Prostate gland (tissue), 2 donors: ENCODE results near the gene SPAG9. TPM values are rescaled to one million over a fixed set of nuclear protein-coding genes. Genes with fewer than 3 reads are reported as not detected.
A peak's percentile ranks its signal among the peaks of the same experiment; 100 is the strongest.

Source experiments
- DNase-seq: peaks from one replicate; pipeline ENCODE4 v3.0.0-alpha.2; 2019; ENCODE audit warnings: low spot score
- H3K27ac ChIP-seq, 2 donors: fragments of 200-600 bp; sonication (generic); 2 replicates each; pipeline ENCODE4 v1.5.1; 2017 to 2019
- H3K27me3 ChIP-seq: fragments of 200-600 bp; sonication (generic); replicated peaks from 2 replicates; pipeline ENCODE4 v1.5.1; 2019; ENCODE audit not compliant: insufficient read depth
- H3K36me3 ChIP-seq, 2 donors: fragments of 200-600 bp; sonication (generic); 1 replicate in 1 of 2; 2 replicates in 1 of 2; pipeline versions ENCODE4 v1.5.1 to v1.8.1; 2017 to 2019
- H3K4me1 ChIP-seq: fragments of 200-600 bp; sonication (generic); replicated peaks from 2 replicates; pipeline ENCODE4 v1.5.1; 2019
- H3K4me3 ChIP-seq, 2 donors: fragments of 200-600 bp; sonication (generic); 2 replicates each; pipeline ENCODE4 v1.5.1; 2017 to 2019
- H3K9me3 ChIP-seq: fragments of 200-600 bp; sonication (generic); 2 replicates; pipeline ENCODE4 v1.5.1; 2017
- POLR2A ChIP-seq: fragments of 450-650 bp; IDR thresholded peaks from one replicate; pipeline ENCODE4 v1.6.1; 2016; ENCODE audit warnings: antibody characterized with exemption, mild to moderate bottlenecking
- POLR2AphosphoS5 ChIP-seq: sonication (generic); formaldehyde crosslinking; IDR thresholded peaks from one replicate; pipeline ENCODE4 v1.6.1; 2017; ENCODE audit warnings: antibody characterized with exemption
- WGBS: methylation state at CpG from one replicate; pipeline ENCODE4 v1.1.5; 2018; 5-methylcytosine and 5-hydroxymethylcytosine counted together
- intact Hi-C: fragments of 100-400 bp; cut with DNase I; formaldehyde crosslinking; loops from one replicate; pipeline ENCODE4 v1.14.2; 2022
- total RNA-seq, 2 donors: library from RNA; depleted of rRNA; stranded (reverse); fragments of >200 nt; gene quantifications; one replicate each; pipeline ENCODE4 v1.1.0, GENCODE V29; 2016
- TF ChIP-seq, protein P1 (sequence below), 4 experiments: fragments of 200-600 bp in 2 of 4; fragments of 450-650 bp in 2 of 4; sonication (generic) in 2 of 4; IDR thresholded peaks; 1 replicate in 3 of 4; 2 replicates in 1 of 4; pipeline ENCODE4 v1.5.1; 2016 to 2019; ENCODE audit warnings: antibody characterized with exemption in 4 of 4, mild to moderate bottlenecking in 2 of 4, moderate library complexity in 2 of 4

Gene SPAG9
- total RNA-seq, 2 donors from 2014 or later = 48.3 to 98.3 TPM

DNA sequence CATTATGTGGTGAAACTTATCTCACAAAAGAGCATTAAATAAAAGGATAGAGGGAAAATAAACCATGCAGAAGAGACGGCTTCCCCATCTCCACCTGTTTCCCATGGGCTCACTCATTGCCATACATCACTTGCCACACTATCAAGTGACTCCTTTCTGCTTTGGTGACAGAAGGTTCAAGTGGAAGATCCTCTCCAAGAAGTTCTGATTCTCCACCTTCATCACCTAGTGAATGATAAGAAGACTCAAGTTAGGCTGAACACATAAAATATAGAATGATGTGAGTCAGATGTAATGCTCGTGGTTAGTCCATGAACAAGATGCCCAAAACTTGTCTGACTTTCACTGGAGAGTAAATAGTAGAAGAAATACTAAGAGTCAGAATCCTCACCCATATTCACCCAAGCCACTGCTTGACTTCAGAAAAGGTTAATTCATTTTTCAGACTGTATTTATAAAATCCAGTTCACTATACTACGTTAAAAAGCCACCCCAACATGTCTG is 154.5 kb downstream of the SPAG9 start:
- Histone ChIP-seq H3K36me3 (no peaks in the 10 kb centered on the region), H3K9me3 (no peaks in the 10 kb centered on the region), H3K27me3 (no peaks in the 10 kb centered on the region), H3K27ac (no peak overlapping the region), H3K4me1 (no peaks in the 10 kb centered on the region), H3K4me3 (no peak overlapping the region)
- intact Hi-C loops = no loop called here
- DNase-seq = no peak
- WGBS = 80% methylated on average over 3 of the region's 3 CpGs
- no peak for TF ChIP-seq POLR2AphosphoS5
- TF ChIP-seq, protein P1, sequence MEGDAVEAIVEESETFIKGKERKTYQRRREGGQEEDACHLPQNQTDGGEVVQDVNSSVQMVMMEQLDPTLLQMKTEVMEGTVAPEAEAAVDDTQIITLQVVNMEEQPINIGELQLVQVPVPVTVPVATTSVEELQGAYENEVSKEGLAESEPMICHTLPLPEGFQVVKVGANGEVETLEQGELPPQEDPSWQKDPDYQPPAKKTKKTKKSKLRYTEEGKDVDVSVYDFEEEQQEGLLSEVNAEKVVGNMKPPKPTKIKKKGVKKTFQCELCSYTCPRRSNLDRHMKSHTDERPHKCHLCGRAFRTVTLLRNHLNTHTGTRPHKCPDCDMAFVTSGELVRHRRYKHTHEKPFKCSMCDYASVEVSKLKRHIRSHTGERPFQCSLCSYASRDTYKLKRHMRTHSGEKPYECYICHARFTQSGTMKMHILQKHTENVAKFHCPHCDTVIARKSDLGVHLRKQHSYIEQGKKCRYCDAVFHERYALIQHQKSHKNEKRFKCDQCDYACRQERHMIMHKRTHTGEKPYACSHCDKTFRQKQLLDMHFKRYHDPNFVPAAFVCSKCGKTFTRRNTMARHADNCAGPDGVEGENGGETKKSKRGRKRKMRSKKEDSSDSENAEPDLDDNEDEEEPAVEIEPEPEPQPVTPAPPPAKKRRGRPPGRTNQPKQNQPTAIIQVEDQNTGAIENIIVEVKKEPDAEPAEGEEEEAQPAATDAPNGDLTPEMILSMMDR (IDR thresholded peaks at IDR 0.05) = no peak

DNA sequence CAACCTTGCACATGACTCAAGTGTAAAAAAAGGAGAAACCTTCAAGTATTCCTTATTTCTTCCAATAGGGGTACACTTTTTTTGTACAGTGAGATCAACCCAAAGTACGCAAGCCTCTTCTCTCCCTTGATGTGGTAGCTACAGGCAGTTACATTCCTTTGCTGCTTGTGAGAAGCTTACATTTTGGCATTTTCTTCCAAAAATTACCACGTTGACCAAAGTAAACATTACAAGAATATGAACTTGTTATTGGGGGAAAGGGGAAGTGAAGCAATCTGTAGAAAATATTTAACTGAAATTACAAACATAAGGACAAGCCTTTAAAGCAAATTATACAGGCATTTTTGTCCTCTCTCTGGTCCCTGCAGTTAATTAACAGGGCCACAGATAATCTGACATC is 157.5 kb downstream of the SPAG9 start:
- H3K27ac ChIP-seq = no peak overlapping the region
- intact Hi-C loops = no loop called here
- H3K9me3 ChIP-seq = no peaks in the 10 kb centered on the region
- H3K36me3 ChIP-seq = no peaks in the 10 kb centered on the region
- H3K27me3 ChIP-seq = no peaks in the 10 kb centered on the region
- 67% methylated on average over 2 of the region's 2 CpGs for WGBS
- TF ChIP-seq POLR2A = no peak
- no peak for TF ChIP-seq POLR2AphosphoS5
- TF ChIP-seq, protein P1 (IDR thresholded peaks at IDR 0.05) = no peak
- no peak overlapping the region for H3K4me3 ChIP-seq
- H3K4me1 ChIP-seq = no peaks in the 10 kb centered on the region
- DNase-seq = no peak

DNA sequence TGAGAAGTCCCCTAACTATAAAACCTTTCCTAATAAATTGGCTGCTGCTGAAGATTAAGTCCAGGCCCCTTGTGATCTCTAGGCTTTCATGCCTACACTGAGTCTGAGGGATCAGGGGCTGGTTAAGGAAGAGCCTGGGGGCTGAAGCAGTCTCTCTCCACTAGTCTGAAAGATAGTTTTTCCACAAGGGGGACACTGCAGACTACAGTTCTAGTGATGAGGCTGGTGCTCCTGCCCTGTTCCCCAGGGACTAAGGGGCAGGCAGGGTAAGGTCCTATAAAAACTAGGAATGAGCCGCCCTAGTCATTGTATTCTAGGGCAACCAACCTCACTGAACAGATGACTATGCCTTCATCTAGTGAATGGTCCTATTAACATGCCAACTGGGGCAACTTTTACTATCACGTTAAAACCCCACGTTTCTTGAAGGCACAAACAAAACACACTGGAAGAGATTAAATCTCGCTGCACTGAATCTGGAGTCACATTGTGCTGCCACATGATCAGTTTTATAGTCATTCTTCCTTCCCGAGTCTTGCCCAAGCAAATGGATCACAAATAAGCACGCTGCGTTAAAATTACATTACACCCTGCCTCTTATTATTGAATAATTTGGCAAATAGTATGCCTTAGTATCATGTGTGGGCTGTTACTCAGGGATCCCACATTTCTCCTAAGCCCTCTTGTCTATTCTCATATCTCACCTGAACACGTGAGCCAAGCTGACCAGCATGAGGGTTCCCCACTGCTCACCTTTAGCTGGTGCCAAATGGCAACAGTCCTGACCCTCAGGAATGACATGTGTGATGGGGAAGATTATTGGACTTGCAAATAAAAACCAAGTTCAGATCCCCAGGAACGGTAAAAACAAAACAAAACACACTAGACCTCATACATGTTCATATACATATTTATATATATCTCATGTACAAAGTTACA is 159.1 kb downstream of the SPAG9 start:
- DNase-seq = peak; percentile 60
- 27% methylated on average over 9 of the region's 9 CpGs for WGBS
- H3K36me3 ChIP-seq = no peaks in the 10 kb centered on the region

DNA sequence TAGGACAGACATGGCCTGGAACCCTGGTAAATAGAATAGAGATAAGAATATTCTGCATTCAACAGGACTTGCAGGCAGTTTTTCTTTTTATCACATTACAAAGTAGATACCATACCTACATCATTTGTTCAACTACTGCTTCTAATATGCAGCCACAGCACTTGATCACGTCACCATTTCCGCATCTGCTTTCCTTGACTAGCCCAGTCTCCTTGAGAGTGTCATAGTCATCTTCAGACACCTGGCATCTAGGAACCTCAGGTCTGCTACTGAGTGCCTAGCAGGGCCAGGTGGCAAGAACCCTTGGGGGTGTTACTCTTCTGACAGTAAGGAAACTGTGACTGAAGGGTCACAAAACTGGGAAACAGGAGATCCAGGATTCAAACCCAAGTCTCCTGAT is 161.3 kb downstream of the SPAG9 start:
- Histone ChIP-seq H3K27ac (no peak overlapping the region), H3K36me3 (no peaks in the 10 kb centered on the region), H3K4me3 (no peak overlapping the region), H3K9me3 (no peaks in the 10 kb centered on the region), H3K27me3 (no peaks in the 10 kb centered on the region), H3K4me1 (peaks cover 3% of the 10 kb centered on the region)
- no peak for TF ChIP-seq POLR2A
- TF ChIP-seq, protein P1 (IDR thresholded peaks at IDR 0.05) = no peak
- 100% methylated on average over 2 of the region's 2 CpGs for WGBS
- intact Hi-C loops = loop anchor here (10.0 kb wide), 2 partner anchors 175 to 415 kb away; partner anchors contain the start of gene SPATA20
- no peak for DNase-seq

More for the DNA sequence above, 159.1 kb downstream of the SPAG9 start:
- intact Hi-C loops = no loop called here
- Histone ChIP-seq H3K27ac (peak overlapping the region; percentile 39 to 46), H3K4me1 (no peaks in the 10 kb centered on the region), H3K4me3 (no peak overlapping the region), H3K9me3 (no peaks in the 10 kb centered on the region), H3K27me3 (no peaks in the 10 kb centered on the region)
- peak; percentile 80 for TF ChIP-seq POLR2AphosphoS5
- TF ChIP-seq, protein P1 (IDR thresholded peaks at IDR 0.05) = no peak
